Ectodermal cell (in vitro differentiated cells): ENCODE measurements around the gene C2CD5. TPM values are rescaled to one million over a fixed set of nuclear protein-coding genes. Genes with fewer than 3 reads are reported as not detected.
A peak's percentile ranks its signal among the peaks of the same experiment; 100 is the strongest.

Experiments
- H3K27ac ChIP-seq: 2 replicates; pipeline ENCODE4 v1.7.0; 2013; ENCODE audit warnings: mild to moderate bottlenecking, low read depth, low read length; ENCODE audit not compliant: insufficient read depth, poor library complexity, severe bottlenecking
- H3K27me3 ChIP-seq: 2 replicates; pipeline ENCODE4 v1.7.0; 2013; ENCODE audit warnings: mild to moderate bottlenecking, low read length; ENCODE audit not compliant: insufficient read depth, control insufficient read depth, poor library complexity, severe bottlenecking
- H3K36me3 ChIP-seq: one replicate; pipeline ENCODE4 v1.7.0; 2013; ENCODE audit warnings: low read length; ENCODE audit not compliant: control insufficient read depth, insufficient read depth
- H3K4me1 ChIP-seq: one replicate; pipeline ENCODE4 v1.7.0; 2013; ENCODE audit warnings: low read length; ENCODE audit not compliant: control insufficient read depth, insufficient read depth
- H3K4me3 ChIP-seq: 2 replicates; pipeline ENCODE4 v1.7.0; 2013; ENCODE audit warnings: low read depth, low read length, control low read depth; ENCODE audit not compliant: insufficient read depth
- H3K9me3 ChIP-seq: 2 replicates; pipeline ENCODE4 v1.7.0; 2013; ENCODE audit warnings: mild to moderate bottlenecking, low read length, moderate library complexity; ENCODE audit not compliant: control insufficient read depth
- whole genome bisulfite sequencing, 2 experiments: methylation state at CpG; one replicate each; pipeline ENCODE4 v1.1.7; 2013; ENCODE audit warnings: missing lambda C conversion rate in 2 of 2; 5-methylcytosine and 5-hydroxymethylcytosine counted together
- polyA plus RNA-seq, 4 experiments: library from polyadenylated mRNA; stranded (reverse); fragments of 50-300 nt; gene quantifications; one replicate each; pipeline ENCODE4 v1.2.3, GENCODE V29; 2013

The C2CD5 gene
- polyA plus RNA-seq (2013, experiment 1 of 4), result 55.1 TPM
- 53.9 TPM for polyA plus RNA-seq (2013, experiment 2 of 4)
- polyA plus RNA-seq (2013, experiment 3 of 4), result 47.4 TPM
- 48.3 TPM for polyA plus RNA-seq (2013, experiment 4 of 4)

GRCh38 chr12:22544038-22544979 is at the start of gene C2CD5:
C2CD5 (minus strand) TSS chr12:22544542; CDS start chr12:22544150, 392 bp downstream.
- H3K27me3 ChIP-seq, result no peaks in the 10 kb centered on the region
- H3K4me1 ChIP-seq, result peaks cover 5% of the 10 kb centered on the region
- no peaks in the 10 kb centered on the region for H3K36me3 ChIP-seq
- H3K9me3 ChIP-seq, result no peaks in the 10 kb centered on the region
- 2% methylated on average over 80 of the region's 80 CpGs for WGBS, 2 experiments
- peak within 1 kb of the TSS; percentile 61 for H3K27ac ChIP-seq
- peak within 1 kb of the TSS; percentile 93 for H3K4me3 ChIP-seq

GRCh38 chr12:22593864-22594263 is 49.5 kb upstream of the C2CD5 start:
- Histone ChIP-seq H3K27ac (no peak overlapping the region), H3K4me1 (no peaks in the 10 kb centered on the region), H3K27me3 (no peaks in the 10 kb centered on the region), H3K4me3 (no peak overlapping the region), H3K9me3 (no peaks in the 10 kb centered on the region), H3K36me3 (no peaks in the 10 kb centered on the region)

- 85 to 91% methylated on average over 3 of the region's 4 CpGs for WGBS, 2 experiments
- H3K4me3 ChIP-seq, result no peak overlapping the region
- H3K9me3 ChIP-seq, result no peaks in the 10 kb centered on the region
- no peaks in the 10 kb centered on the region for H3K36me3 ChIP-seq
- H3K27me3 ChIP-seq, result no peaks in the 10 kb centered on the region
- no peak overlapping the region for H3K27ac ChIP-seq
- H3K4me1 ChIP-seq, result no peaks in the 10 kb centered on the region
Observed at GRCh38 chr12:22588817-22589216, 44.5 kb upstream of the C2CD5 start.

- Histone ChIP-seq H3K4me3 (no peak overlapping the region), H3K27me3 (no peaks in the 10 kb centered on the region), H3K4me1 (no peaks in the 10 kb centered on the region), H3K27ac (no peak overlapping the region), H3K36me3 (no peaks in the 10 kb centered on the region), H3K9me3 (no peaks in the 10 kb centered on the region)
- WGBS, 2 experiments, result 95 to 100% methylated on average over 2 to 3 of the region's 3 CpGs
Observed at GRCh38 chr12:22578328-22578727, 34.0 kb upstream of the C2CD5 start.

GRCh38 chr12:22577667-22578066 is 33.3 kb upstream of the C2CD5 start:
- Histone ChIP-seq H3K9me3 (no peaks in the 10 kb centered on the region), H3K36me3 (no peaks in the 10 kb centered on the region), H3K4me1 (no peaks in the 10 kb centered on the region), H3K4me3 (no peak overlapping the region), H3K27me3 (no peaks in the 10 kb centered on the region), H3K27ac (no peak overlapping the region)
- WGBS, 2 experiments, result 100% methylated on average over 1 of the region's 1 CpG; no CpG with 5 or more reads in 1 of the 2 experiments

- 89 to 92% methylated on average over 2 of the region's 2 CpGs for WGBS, 2 experiments
- Histone ChIP-seq H3K27ac (no peak overlapping the region), H3K4me3 (no peak overlapping the region), H3K27me3 (no peaks in the 10 kb centered on the region), H3K9me3 (no peaks in the 10 kb centered on the region), H3K4me1 (no peaks in the 10 kb centered on the region), H3K36me3 (no peaks in the 10 kb centered on the region)
Observed at GRCh38 chr12:22576473-22576872, 32.1 kb upstream of the C2CD5 start.

- H3K36me3 ChIP-seq, result no peaks in the 10 kb centered on the region
- H3K27me3 ChIP-seq, result no peaks in the 10 kb centered on the region
- H3K27ac ChIP-seq, result no peak overlapping the region
- H3K4me3 ChIP-seq, result no peak overlapping the region
- 100% methylated on average over 1 of the region's 1 CpG; no CpG with 5 or more reads in 1 of the 2 experiments for WGBS, 2 experiments
- H3K4me1 ChIP-seq, result no peaks in the 10 kb centered on the region
- no peaks in the 10 kb centered on the region for H3K9me3 ChIP-seq
Observed at GRCh38 chr12:22576065-22576464, 31.7 kb upstream of the C2CD5 start.

- Histone ChIP-seq H3K4me3 (no peak overlapping the region), H3K27ac (no peak overlapping the region), H3K9me3 (no peaks in the 10 kb centered on the region), H3K4me1 (no peaks in the 10 kb centered on the region), H3K27me3 (no peaks in the 10 kb centered on the region), H3K36me3 (no peaks in the 10 kb centered on the region)
- WGBS, 2 experiments, result 93 to 94% methylated on average over 3 of the region's 3 CpGs
Observed at GRCh38 chr12:22574921-22575320, 30.6 kb upstream of the C2CD5 start.

GRCh38 chr12:22573181-22573580 is 28.8 kb upstream of the C2CD5 start:
- no peak overlapping the region for H3K4me3 ChIP-seq
- WGBS, 2 experiments, result 93% methylated on average over 2 to 3 of the region's 3 CpGs
- H3K36me3 ChIP-seq, result no peaks in the 10 kb centered on the region
- H3K27me3 ChIP-seq, result no peaks in the 10 kb centered on the region
- H3K9me3 ChIP-seq, result no peaks in the 10 kb centered on the region
- no peaks in the 10 kb centered on the region for H3K4me1 ChIP-seq
- H3K27ac ChIP-seq, result no peak overlapping the region

- no peak overlapping the region for H3K4me3 ChIP-seq
- H3K36me3 ChIP-seq, result no peaks in the 10 kb centered on the region
- H3K9me3 ChIP-seq, result no peaks in the 10 kb centered on the region
- no peak overlapping the region for H3K27ac ChIP-seq
- no peaks in the 10 kb centered on the region for H3K4me1 ChIP-seq
- H3K27me3 ChIP-seq, result no peaks in the 10 kb centered on the region
Observed at GRCh38 chr12:22569253-22569652, 24.9 kb upstream of the C2CD5 start.
